Activated CD8-positive, alpha-beta memory T cell treated with anti-CD3 and anti-CD28 coated beads, Interleukin-2, amount 50 U/mL, for 1 hour (primary cell): ENCODE data around the gene EIF2D.

ENCODE experiments used
- DNase-seq: peaks from one replicate; pipeline ENCODE4 v3.0.0-alpha.2; 2020; ENCODE audit errors: extremely low read depth

EIF2D gene

GRCh38 chr1:206550446-206550845 lies 61.8 kb downstream of the EIF2D start:
- DNase-seq, result no peak

DNA sequence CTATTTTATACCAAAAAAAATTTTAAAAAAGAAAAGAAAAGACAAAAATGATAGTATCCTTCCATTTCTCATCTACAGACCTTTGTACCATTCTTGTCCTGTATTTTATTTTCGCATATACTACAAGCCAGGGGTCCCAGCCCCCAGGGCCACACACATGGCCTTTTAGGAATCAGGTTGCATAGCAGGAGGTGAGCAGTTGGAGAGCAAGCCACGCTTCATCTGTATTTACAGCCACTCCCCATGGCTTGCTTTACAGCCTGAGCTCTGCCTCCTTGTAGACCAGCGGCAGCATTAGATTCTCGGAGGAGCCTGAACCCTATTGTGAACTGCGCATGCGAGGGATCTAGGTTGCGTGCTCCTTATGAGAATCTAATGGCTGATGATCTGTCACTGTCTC lies 65.2 kb downstream of the EIF2D start:
- no peak for DNase-seq

GRCh38 chr1:206545351-206545750 lies 66.9 kb downstream of the EIF2D start:
- DNase-seq, result no peak

- no peak for DNase-seq
Measured at GRCh38 chr1:206544562-206545257, 67.6 kb downstream of the EIF2D start.
